Activated CD8-positive, alpha-beta memory T cell treated with anti-CD3 and anti-CD28 coated beads, Interleukin-2, amount 50 U/mL, for 1 hour (primary cell): Measurements from ENCODE around the gene PHF21A.
A peak's percentile ranks its signal among the peaks of the same experiment; 100 is the strongest.
"Not testable (repeated sequence)": the region's sequence is repeated elsewhere in the genome, so short reads cannot be mapped to it uniquely, and the experiment has no call there.

Experiments used
- DNase-seq: peaks from one replicate; pipeline ENCODE4 v3.0.0-alpha.2; 2020; ENCODE audit errors: extremely low read depth

PHF21A gene

GRCh38 chr11:45904309-45904915 lies 216.8 kb downstream of the PHF21A start:
- DNase-seq: no peak

GRCh38 chr11:45902452-45903380 lies 218.5 kb downstream of the PHF21A start:
- DNase-seq: no peak

- no peak for DNase-seq
Measured at GRCh38 chr11:45901626-45902025, 219.6 kb downstream of the PHF21A start.

- DNase-seq: no peak
Measured at GRCh38 chr11:45900916-45901617, 220.2 kb downstream of the PHF21A start.

GRCh38 chr11:45900175-45900800 lies 221.0 kb downstream of the PHF21A start:
- not testable (repeated sequence) for DNase-seq

- peak; percentile 36 for DNase-seq
Measured at GRCh38 chr11:45899448-45900174, 221.6 kb downstream of the PHF21A start.

- DNase-seq: no peak
Measured at GRCh38 chr11:45899086-45899447, 222.2 kb downstream of the PHF21A start.

- no peak for DNase-seq
Measured at GRCh38 chr11:45897556-45897955, 223.7 kb downstream of the PHF21A start.

GRCh38 chr11:45896422-45896984 lies 224.8 kb downstream of the PHF21A start:
- no peak for DNase-seq

- DNase-seq: no peak
Measured at GRCh38 chr11:45895553-45896259, 225.5 kb downstream of the PHF21A start.

- no peak for DNase-seq
Measured at GRCh38 chr11:45894555-45895247, 226.6 kb downstream of the PHF21A start.

- DNase-seq: no peak
Measured at GRCh38 chr11:45892856-45893255, 228.4 kb downstream of the PHF21A start.

- no peak for DNase-seq
Measured at GRCh38 chr11:45890886-45891550, 230.2 kb downstream of the PHF21A start.

GRCh38 chr11:45889966-45890365 lies 231.3 kb downstream of the PHF21A start:
- DNase-seq: no peak

GRCh38 chr11:45889555-45889954 lies 231.7 kb downstream of the PHF21A start:
- no peak for DNase-seq

- DNase-seq: no peak
Measured at GRCh38 chr11:45887587-45887986, 233.7 kb downstream of the PHF21A start.

GRCh38 chr11:45886816-45887520 lies 234.3 kb downstream of the PHF21A start:
- DNase-seq: no peak

GRCh38 chr11:45885921-45886721 lies 235.1 kb downstream of the PHF21A start:
- no peak for DNase-seq
